ENCODE results near the gene PADI2.

Gene PADI2

DNA sequence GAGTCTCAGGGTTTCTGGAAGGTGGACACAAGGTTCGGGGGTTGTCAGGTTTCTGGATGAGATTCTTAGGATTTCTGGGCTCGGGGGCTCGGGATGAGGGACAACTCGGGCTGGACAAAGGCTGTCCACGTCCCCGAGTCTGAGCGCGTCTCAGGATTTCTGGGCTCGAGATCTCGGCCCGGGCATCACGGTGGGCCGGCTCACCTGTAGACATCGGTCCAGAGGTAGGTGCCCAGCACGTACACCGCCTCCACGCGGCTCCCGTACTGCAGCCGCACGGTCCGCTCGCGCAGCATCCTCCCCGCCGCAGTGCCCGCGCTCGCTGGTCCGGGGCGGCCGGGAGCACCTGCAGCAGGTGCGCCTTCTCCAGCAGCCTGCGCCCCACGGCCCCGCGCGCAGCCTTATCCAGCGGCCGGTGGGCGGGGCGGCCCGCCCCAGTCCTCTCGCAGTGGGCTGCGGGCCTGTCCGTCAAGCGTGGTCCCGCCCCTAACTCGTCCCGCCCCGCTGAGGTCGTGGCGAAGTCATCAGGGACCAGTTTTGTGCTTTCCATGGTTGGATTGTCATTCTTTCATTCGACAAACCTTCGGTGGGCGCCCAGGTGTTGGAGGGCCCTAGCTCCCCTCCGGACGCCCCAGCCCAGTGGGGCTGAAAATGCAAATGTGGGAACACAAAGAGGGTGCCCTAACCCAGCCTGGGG is at the start of gene PADI2:
TSS of gene PADI2 (minus strand) at position 376 of the 697 bp plus-strand sequence. CDS start at position 296, 80 bp downstream.
- no peak for DNase-seq (ENCODE audit: low spot score)

DNA sequence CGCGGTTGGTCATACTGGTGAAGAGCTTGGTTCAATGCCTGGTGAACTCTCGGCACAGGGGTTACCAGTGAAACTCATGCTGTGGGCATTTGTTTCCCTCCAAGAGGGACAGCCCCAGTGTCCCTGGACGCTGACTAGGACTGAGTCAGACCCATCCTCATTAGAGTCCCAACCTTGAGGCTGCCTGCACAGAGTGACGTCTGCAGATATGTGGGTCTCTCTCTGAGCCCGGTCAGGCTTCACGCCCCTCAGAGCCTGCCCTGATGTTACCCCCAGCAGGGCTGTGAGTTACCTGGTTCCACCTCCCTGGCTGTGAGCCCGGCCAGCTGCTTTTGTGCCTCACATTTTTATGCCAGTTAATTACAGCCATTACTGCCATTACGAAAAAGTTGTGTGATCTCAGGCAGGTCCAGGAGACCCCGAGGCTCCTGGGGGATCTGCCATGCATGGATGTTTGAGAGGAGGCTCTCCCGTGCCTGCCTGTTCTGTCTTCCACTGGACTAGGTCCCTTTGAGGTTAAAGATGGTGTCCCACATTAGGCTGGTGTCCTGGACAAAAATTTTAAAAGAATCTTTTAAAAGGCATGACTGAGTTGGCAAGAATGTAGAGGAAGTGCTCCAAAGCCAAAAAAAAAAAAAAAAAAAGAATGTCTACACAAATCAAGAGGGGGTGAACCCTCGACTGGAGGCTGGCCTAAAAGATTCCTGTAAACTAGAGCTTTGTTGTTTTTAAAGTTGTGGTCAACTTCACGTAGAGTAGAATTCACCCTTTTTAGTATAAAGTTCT is 49.0 kb upstream of the PADI2 start:
- no peak for DNase-seq (ENCODE audit: low spot score)

GRCh38 chr1:17167786-17168090 is 48.5 kb upstream of the PADI2 start:
- DNase-seq (ENCODE audit: low spot score) = no peak

GRCh38 chr1:17167041-17167785 is 48.0 kb upstream of the PADI2 start:
- DNase-seq (ENCODE audit: low spot score) = no peak

- no peak for DNase-seq (ENCODE audit: low spot score)
These were observed 46.6 kb upstream of the PADI2 start for GRCh38 chr1:17165823-17166222.

DNA sequence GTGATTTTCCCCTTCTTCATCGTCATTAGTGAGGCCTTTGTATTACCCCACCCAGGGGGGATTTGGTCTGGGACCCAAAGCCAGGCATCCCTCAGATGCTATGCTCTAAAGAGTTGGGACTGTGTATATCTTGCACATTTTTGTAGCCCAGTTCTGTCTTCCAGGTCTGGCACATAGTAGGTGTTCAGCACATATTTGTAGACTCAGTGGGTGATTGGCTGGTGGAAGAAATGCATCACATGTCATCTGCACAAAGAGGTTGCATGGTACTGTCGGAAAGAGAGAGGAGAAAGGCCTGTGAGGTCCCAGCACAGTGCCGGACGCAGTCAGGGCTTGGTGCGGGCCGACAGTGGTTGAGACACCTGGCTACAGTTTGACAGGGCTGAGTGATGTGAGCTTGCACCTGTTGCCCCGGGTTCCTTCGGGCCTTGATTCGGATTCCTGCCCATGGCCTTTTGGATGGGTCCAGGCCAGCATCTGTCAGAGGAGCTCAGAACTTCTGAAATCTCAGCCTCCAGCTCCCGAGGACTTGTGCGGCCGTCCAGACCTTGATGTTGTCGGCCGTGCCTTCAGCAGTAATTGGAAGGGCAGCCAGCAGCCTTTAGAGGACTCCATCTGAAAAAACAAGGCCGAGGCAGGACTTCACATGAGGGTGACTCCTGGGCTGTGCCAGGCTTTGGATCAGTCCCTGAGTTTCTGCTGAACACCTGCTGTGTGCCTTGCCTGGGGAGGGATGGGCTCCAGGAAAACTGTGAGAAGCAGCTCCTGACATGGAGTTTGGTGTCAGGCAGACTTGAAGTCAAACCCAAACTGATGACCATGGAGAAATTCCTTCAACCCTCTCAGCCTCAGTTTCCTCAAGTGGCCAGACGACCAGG is 44.8 kb upstream of the PADI2 start:
- no peak for DNase-seq (ENCODE audit: low spot score)

- no peak for DNase-seq (ENCODE audit: low spot score)
These were observed 44.1 kb upstream of the PADI2 start for GRCh38 chr1:17163371-17163770.

GRCh38 chr1:17162941-17163340 is 43.7 kb upstream of the PADI2 start:
- no peak for DNase-seq (ENCODE audit: low spot score)

DNA sequence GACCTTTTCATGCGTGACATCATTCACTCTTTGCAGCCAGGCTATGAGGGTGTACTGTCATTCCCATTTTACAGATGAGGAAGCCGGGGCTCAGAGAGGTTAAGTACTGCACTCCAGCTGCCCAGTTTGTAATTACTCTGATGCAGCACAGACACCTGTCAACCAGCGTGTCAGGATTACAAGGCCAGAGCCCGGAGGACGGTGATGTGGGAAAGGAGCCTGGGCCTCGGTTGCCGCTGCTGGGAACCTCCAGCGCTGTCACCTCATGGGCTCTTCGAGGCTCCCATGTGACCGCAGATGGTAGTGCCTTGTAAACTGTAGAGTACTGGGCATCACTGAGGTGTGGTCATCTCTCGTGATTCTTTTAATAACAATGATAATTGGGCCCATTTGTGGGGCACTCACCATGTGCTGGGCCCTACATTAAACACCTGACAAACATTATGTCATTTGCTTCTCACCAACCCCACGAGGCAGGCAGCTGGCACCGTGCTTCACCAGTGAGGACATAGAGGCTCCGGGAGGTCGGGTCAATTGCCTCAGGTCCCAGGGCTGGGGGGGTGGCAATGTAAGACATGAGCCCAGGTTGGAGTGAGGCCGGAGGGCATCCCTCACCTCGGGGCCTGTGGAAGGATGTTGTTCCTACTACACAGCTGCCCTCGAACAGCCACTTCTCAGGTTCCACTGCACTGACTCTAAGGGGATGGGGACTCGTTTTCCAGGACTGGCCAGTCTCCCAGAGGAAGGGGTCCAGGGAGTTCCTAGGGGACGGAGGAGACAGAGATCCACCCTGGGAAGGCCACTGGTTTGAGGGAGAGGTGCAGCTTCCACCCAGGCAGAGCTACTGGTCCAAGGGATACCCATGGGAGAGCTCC is 42.9 kb upstream of the PADI2 start:
- no peak for DNase-seq (ENCODE audit: low spot score)

GRCh38 chr1:17161137-17161740 is 42.0 kb upstream of the PADI2 start:
- no peak for DNase-seq (ENCODE audit: low spot score)

DNA sequence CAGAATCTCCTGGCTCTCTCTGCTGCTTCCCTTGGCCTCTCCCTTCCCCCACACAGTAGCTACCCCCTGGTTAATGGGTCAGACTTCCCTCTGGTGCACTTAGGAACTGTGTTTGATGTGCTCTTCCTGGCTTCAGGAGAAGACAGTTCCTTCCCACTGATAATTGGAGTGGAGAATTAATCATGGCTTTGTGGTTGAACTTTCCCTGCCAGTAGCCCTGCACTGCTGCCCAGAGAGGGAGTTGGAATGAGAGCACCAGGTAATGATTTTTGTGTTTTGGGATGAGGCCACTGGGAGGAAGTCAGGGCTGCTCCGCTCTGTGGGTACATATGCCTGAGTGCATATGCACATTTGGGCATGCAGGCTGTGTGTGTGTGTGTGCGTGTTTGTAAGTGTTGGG is 39.7 kb upstream of the PADI2 start:
- DNase-seq (ENCODE audit: low spot score) = no peak

DNA sequence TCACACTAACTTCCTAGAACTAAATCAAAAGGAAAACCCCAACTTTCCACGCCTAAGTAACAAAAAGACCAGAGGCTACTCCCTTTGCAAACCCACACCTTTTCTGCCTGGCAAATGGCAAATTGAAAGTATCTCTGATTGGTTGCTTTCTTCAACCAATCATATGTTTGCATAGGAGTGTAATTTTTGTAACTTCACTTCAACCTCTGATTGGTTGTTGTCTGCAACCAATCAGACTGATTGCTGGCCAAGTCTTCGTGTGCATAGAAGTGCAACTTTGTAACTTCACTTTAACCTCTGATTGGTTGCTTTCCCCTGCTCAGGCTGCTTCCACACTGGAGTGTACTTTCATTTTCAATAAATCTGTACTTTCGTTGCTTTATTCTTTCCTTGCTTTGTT is 36.9 kb upstream of the PADI2 start:
- DNase-seq (ENCODE audit: low spot score) = no peak

GRCh38 chr1:17155257-17155920 is 36.1 kb upstream of the PADI2 start:
- DNase-seq (ENCODE audit: low spot score) = no peak

- DNase-seq (ENCODE audit: low spot score) = no peak
These were observed 30.5 kb upstream of the PADI2 start for GRCh38 chr1:17149771-17150170.

GRCh38 chr1:17148950-17149608 is 29.8 kb upstream of the PADI2 start:
- DNase-seq (ENCODE audit: low spot score) = no peak

DNA sequence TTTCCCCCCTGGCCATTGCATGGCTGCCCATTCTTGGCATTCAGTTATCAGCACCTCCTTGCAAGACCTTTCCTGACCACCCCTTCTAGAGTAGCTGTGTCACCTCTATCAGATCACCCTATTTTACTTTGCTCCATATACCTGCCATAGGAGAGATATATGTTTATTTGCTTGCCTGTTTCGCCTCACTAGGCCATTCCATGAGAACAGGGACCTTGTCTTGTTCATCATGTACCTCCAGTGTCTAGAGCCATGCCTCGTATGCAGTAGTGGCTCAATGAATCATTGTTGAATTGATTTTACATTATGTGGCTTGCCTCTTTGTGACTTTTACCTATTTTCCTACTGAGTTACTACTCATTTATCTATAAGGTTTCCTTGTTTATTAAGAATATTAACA is 26.4 kb upstream of the PADI2 start:
- DNase-seq (ENCODE audit: low spot score) = no peak

DNA sequence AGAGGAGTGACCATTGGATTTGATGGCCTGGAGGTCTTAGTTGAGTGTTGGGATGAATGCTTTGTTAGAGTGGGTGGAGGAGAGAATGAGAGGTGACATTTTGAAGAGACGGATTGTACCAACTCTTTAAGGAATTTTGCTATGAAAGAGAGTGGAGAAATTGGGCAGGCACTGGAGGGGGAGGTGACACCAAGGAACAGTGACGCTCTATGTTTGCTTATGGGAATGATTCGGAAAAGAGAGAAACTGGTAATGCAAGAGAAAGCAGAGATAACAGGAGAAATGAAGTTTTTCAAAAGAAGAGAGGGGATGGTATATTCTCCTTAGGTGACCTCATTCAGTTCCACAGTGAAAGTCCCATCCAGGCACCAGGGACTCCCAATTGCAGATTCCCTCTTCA is 24.5 kb upstream of the PADI2 start:
- DNase-seq (ENCODE audit: low spot score) = no peak

DNA sequence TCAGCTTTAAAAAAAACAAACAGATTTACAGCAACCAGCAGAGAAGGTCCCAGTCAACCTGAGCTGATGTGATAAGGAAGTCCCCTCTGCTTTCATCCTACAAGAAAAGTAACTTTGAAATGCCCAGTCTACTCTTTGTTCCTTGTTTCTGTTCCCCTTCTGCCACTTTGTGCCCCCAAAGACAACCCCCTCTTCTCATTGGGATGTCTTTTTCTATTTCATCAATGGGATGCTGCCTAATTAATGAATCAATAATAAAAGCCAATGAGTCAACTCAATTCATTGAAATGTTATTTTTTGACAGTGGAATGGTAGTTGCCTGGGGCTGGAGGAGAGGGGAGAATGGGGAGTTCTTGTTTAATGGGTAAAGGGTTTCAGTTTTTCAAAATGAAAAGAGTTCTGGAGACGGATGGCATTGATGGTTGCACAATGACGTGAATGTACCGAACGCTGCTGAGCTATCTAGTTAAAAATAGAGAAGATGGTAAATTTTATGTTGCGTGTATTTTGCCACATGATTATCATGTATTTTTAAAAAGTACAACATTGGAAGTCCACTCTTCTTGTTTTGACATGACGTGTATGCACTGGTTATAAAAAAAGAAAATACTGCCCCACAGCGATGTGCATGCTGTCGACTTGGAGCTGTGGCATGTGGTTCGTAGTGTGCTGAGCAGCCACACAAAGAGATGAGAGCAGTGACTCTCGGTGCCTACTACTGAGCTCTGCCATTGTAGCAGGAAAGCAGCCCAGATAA is 22.4 kb upstream of the PADI2 start:
- DNase-seq (ENCODE audit: low spot score) = no peak

DNA sequence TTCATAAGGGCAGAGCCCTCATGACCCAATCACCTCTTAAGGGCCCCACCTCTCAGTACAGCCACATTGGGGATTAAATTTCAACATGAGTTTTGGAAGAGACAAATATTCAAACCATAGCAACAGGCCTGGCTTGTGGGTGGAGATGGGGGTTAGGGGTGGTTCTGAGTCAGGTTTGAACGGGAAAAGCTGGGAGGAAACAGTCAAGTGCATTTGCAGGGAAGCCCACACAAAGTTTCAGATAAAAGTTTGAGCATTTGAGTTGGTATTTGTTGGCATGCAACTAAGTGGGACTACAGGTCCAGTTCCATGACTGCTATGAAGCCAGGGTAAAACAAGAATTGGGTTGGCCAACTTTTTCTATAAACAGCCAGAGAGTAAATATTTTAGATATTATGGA is 21.0 kb upstream of the PADI2 start:
- no peak for DNase-seq (ENCODE audit: low spot score)
